SU-DHL-6 (cell line): ENCODE results near the gene IMMT.

Experiments used
- H2AFZ ChIP-seq: fragments of 200-600 bp; sonication (generic); 2 replicates; pipeline ENCODE4 v1.6.1; 2014; ENCODE audit warnings: low read depth, mild to moderate bottlenecking, moderate library complexity, mixed read lengths, antibody characterized with exemption, low read length; ENCODE audit not compliant: severe bottlenecking
- H3F3A ChIP-seq: fragments of 200-600 bp; shearing (Covaris generic); 2 replicates; pipeline ENCODE4 v1.6.0; 2016; ENCODE audit warnings: antibody characterized with exemption, mild to moderate bottlenecking; ENCODE audit not compliant: insufficient read depth
- H3K27ac ChIP-seq: fragments of 200-600 bp; sonication (generic); 2 replicates; pipeline ENCODE4 v1.5.1; 2016; ENCODE audit warnings: low read depth, mild to moderate bottlenecking, low read length, moderate library complexity, mixed read lengths
- H3K27me3 ChIP-seq: fragments of 200-600 bp; sonication (generic), shearing (Covaris generic); 2 replicates; pipeline ENCODE4 v1.6.0; 2014; ENCODE audit warnings: mild to moderate bottlenecking, low read length
- H3K36me3 ChIP-seq: fragments of 200-600 bp; sonication (generic); 2 replicates; pipeline ENCODE4 v1.6.1; 2014; ENCODE audit warnings: mild to moderate bottlenecking, low read length, mixed read lengths
- H3K4me2 ChIP-seq: fragments of 300-600, 200-600 bp; shearing (Covaris generic), sonication (generic); 2 replicates; pipeline ENCODE4 v1.6.0; 2014; ENCODE audit warnings: low read length, low read depth, mild to moderate bottlenecking; ENCODE audit not compliant: poor library complexity, severe bottlenecking
- H3K4me3 ChIP-seq: fragments of 200-600 bp; sonication (generic); 2 replicates; pipeline ENCODE4 v1.5.1; 2014; ENCODE audit warnings: antibody characterized with exemption, low read length, mild to moderate bottlenecking, mixed read lengths; ENCODE audit not compliant: insufficient read depth, poor library complexity, severe bottlenecking
- H3K79me2 ChIP-seq: fragments of 200-600 bp; sonication (generic); 2 replicates; pipeline ENCODE4 v1.6.1; 2014; ENCODE audit warnings: mild to moderate bottlenecking, low read length, moderate library complexity; ENCODE audit not compliant: insufficient read depth
- H3K9ac ChIP-seq: fragments of 200-600 bp; sonication (generic); 2 replicates; pipeline ENCODE4 v1.7.0; 2014; ENCODE audit warnings: mild to moderate bottlenecking, low read length
- H3K9me2 ChIP-seq: fragments of 200-600 bp; sonication (generic); replicated peaks from 2 replicates; pipeline ENCODE4 v1.6.1; 2014; ENCODE audit warnings: low read length; ENCODE audit not compliant: insufficient read depth
- H3K9me3 ChIP-seq: fragments of 200-600 bp; sonication (generic); 2 replicates; pipeline ENCODE4 v1.6.1; 2014; ENCODE audit warnings: low read length, mixed read lengths; ENCODE audit not compliant: insufficient read depth
- H4K20me1 ChIP-seq: fragments of 200-600 bp; sonication (generic); 2 replicates; pipeline ENCODE4 v1.6.1; 2014; ENCODE audit warnings: low read depth, mild to moderate bottlenecking, antibody characterized with exemption, low read length, moderate library complexity, mixed read lengths
- EZH2phosphoT487 ChIP-seq: fragments of 200-600 bp; sonication (generic), shearing (Covaris generic); conservative IDR thresholded peaks from 2 replicates; pipeline ENCODE4 v1.6.1; 2018; ENCODE audit warnings: mild to moderate bottlenecking, antibody characterized with exemption, low read length, moderate library complexity, mixed read lengths
- TF ChIP-seq, protein P1 (sequence below): fragments of 200-600 bp; sonication (generic); IDR thresholded peaks from one replicate; pipeline ENCODE4 v1.5.1; 2017; ENCODE audit warnings: antibody characterized with exemption, mild to moderate bottlenecking, low read length, moderate library complexity; ENCODE audit not compliant: insufficient read depth, poor library complexity, severe bottlenecking

IMMT gene

DNA sequence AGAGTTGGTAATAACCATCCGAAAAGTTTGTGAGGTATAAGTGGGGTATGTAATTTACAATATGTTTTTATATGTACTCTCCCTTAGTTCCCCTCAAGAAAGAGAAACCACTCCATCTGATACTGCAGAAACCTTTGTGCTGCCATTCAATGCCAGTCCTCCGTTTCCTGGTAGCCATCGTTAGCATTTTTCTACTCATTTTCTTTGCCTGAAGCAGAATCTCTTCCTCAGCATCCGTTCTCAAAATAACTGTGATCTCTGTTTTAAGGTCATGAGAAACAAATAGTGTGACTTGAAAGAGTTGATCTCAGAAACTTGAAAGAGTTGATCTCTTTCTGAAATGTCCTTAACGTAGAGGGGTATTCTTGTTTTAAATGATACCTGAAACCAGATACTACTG is 88.2 kb downstream of the IMMT start:
- Histone ChIP-seq H3K4me2 (peak overlapping the region; percentile 89), H2AFZ (no peak overlapping the region), H3K36me3 (peaks cover 33% of the 10 kb centered on the region), H3K4me3 (peak overlapping the region; percentile 97), H3K9me3 (no peaks in the 10 kb centered on the region), H3K27ac (peak overlapping the region; percentile 73), H3K9me2 (no peaks in the 10 kb centered on the region), H3K9ac (peak overlapping the region; percentile 91), H4K20me1 (peaks cover 10% of the 10 kb centered on the region; the same call in 1 of the 2 replicates), H3K79me2 (peaks cover 82% of the 10 kb centered on the region), H3F3A (no peaks in the 10 kb centered on the region), H3K27me3 (no peaks in the 10 kb centered on the region)
- TF ChIP-seq EZH2phosphoT487, result no peak
- TF ChIP-seq, protein P1, sequence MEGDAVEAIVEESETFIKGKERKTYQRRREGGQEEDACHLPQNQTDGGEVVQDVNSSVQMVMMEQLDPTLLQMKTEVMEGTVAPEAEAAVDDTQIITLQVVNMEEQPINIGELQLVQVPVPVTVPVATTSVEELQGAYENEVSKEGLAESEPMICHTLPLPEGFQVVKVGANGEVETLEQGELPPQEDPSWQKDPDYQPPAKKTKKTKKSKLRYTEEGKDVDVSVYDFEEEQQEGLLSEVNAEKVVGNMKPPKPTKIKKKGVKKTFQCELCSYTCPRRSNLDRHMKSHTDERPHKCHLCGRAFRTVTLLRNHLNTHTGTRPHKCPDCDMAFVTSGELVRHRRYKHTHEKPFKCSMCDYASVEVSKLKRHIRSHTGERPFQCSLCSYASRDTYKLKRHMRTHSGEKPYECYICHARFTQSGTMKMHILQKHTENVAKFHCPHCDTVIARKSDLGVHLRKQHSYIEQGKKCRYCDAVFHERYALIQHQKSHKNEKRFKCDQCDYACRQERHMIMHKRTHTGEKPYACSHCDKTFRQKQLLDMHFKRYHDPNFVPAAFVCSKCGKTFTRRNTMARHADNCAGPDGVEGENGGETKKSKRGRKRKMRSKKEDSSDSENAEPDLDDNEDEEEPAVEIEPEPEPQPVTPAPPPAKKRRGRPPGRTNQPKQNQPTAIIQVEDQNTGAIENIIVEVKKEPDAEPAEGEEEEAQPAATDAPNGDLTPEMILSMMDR, result no peak

- peaks cover 10% of the 10 kb centered on the region; the same call in 1 of the 2 replicates for H4K20me1 ChIP-seq
- H3K4me2 ChIP-seq, result peak within 1 kb of the TSS; percentile 89
- no peaks in the 10 kb centered on the region for H3K27me3 ChIP-seq
- H3K4me3 ChIP-seq, result peak within 1 kb of the TSS; percentile 97
- TF ChIP-seq, protein P1, result no peak
- TF ChIP-seq EZH2phosphoT487, result no peak
- peak within 1 kb of the TSS; percentile 73 for H3K27ac ChIP-seq
- H3F3A ChIP-seq, result no peaks in the 10 kb centered on the region
- H3K9me3 ChIP-seq, result no peaks in the 10 kb centered on the region
- H3K9me2 ChIP-seq, result no peaks in the 10 kb centered on the region
- peak within 1 kb of the TSS; percentile 91 for H3K9ac ChIP-seq
- peaks cover 36% of the 10 kb centered on the region for H3K36me3 ChIP-seq
- H3K79me2 ChIP-seq, result peaks cover 89% of the 10 kb centered on the region
- H2AFZ ChIP-seq, result peak within 1 kb of the TSS; percentile 80
Observed at GRCh38 chr2:86105969-86106945, 89.0 kb downstream of the IMMT start, which contains the start of gene PTCD3. Gene PTCD3, plus strand, starts transcription at chr2:86106235. Its CDS starts 13 bp downstream, at chr2:86106248.

- H3K9me3 ChIP-seq, result no peaks in the 10 kb centered on the region
Observed at GRCh38 chr2:86105252-86105968, 89.9 kb downstream of the IMMT start, which contains the start of gene POLR1A. Gene POLR1A, minus strand, starts transcription at chr2:86105886. Its CDS starts 110 bp downstream, at chr2:86105776.

More at GRCh38 chr2:86105252-86105968, 89.9 kb downstream of the IMMT start, which contains the start of gene POLR1A:
- H3K27ac ChIP-seq, result peak within 1 kb of the TSS; percentile 73
- no peaks in the 10 kb centered on the region for H3F3A ChIP-seq
- peak within 1 kb of the TSS; percentile 80 for H2AFZ ChIP-seq
- no peaks in the 10 kb centered on the region for H3K27me3 ChIP-seq
- H3K9ac ChIP-seq, result peak within 1 kb of the TSS; percentile 91
- H3K4me3 ChIP-seq, result peak within 1 kb of the TSS; percentile 97
- no peaks in the 10 kb centered on the region for H3K9me2 ChIP-seq
- peaks cover 91% of the 10 kb centered on the region for H3K79me2 ChIP-seq
- no peak for TF ChIP-seq EZH2phosphoT487
- H3K36me3 ChIP-seq, result peaks cover 29% of the 10 kb centered on the region
- H3K4me2 ChIP-seq, result peak within 1 kb of the TSS; percentile 89
- H4K20me1 ChIP-seq, result peaks cover 10% of the 10 kb centered on the region; the same call in 1 of the 2 replicates
